Measurements from ENCODE around the gene ATG101.
A peak's percentile ranks its signal among the peaks of the same experiment; 100 is the strongest.

Gene ATG101

GRCh38 chr12:52042706-52043385 lies 26.9 kb upstream of the ATG101 start:
- no peak for DNase-seq (ENCODE audit: low read depth)

GRCh38 chr12:52043386-52044212 lies 26.2 kb upstream of the ATG101 start:
- no peak for DNase-seq (ENCODE audit: low read depth)

GRCh38 chr12:52044292-52044983 lies 25.3 kb upstream of the ATG101 start:
- no peak for DNase-seq (ENCODE audit: low read depth)

GRCh38 chr12:52045794-52046199 lies 24.0 kb upstream of the ATG101 start:
- DNase-seq (ENCODE audit: low read depth): no peak

GRCh38 chr12:52046859-52047258 lies 22.9 kb upstream of the ATG101 start:
- DNase-seq (ENCODE audit: low read depth): no peak

GRCh38 chr12:52049286-52049685 lies 20.5 kb upstream of the ATG101 start:
- DNase-seq (ENCODE audit: low read depth): no peak

GRCh38 chr12:52049688-52050087 lies 20.1 kb upstream of the ATG101 start:
- DNase-seq (ENCODE audit: low read depth): no peak

GRCh38 chr12:52050116-52050757 lies 19.5 kb upstream of the ATG101 start:
- no peak for DNase-seq (ENCODE audit: low read depth)

- DNase-seq (ENCODE audit: low read depth): peak; percentile 100
These were observed 18.8 kb upstream of the ATG101 start, which contains the start of gene NR4A1 for GRCh38 chr12:52050758-52051541. NR4A1 (plus strand) TSS chr12:52051442; CDS start chr12:52054329, 2,887 bp downstream.

GRCh38 chr12:52052468-52053186 lies 17.2 kb upstream of the ATG101 start:
- no peak for DNase-seq (ENCODE audit: low read depth)

- DNase-seq (ENCODE audit: low read depth): no peak
These were observed 16.1 kb upstream of the ATG101 start for GRCh38 chr12:52053536-52054209.

GRCh38 chr12:52054231-52054832 lies 15.4 kb upstream of the ATG101 start:
- no peak for DNase-seq (ENCODE audit: low read depth)

GRCh38 chr12:52054833-52055730 lies 14.7 kb upstream of the ATG101 start:
- DNase-seq (ENCODE audit: low read depth): no peak

GRCh38 chr12:52055731-52056711 lies 13.8 kb upstream of the ATG101 start:
- no peak for DNase-seq (ENCODE audit: low read depth)

- DNase-seq (ENCODE audit: low read depth): no peak
These were observed 12.8 kb upstream of the ATG101 start for GRCh38 chr12:52056801-52057637.
